ENCODE measurements around the gene UBE2K. TPM values are rescaled to one million over a fixed set of nuclear protein-coding genes. Genes with fewer than 3 reads are reported as not detected.
A peak's percentile ranks its signal among the peaks of the same experiment; 100 is the strongest.
"Not testable (repeated sequence)": the region's sequence is repeated elsewhere in the genome, so short reads cannot be mapped to it uniquely, and the experiment has no call there.

UBE2K gene
- total and polyA plus RNA-seq, 12 donors: 24.0 to 74.0 (median 56.5) TPM

- Histone ChIP-seq H3K4me1 (no peaks in the 10 kb centered on the region), H3K27ac (no peak overlapping the region), H3K36me3 (peaks cover 0 to 6% (median 0%) of the 10 kb centered on the region in 9 donors), H3K9me3 (no peaks in the 10 kb centered on the region), H3K4me3 (no peak overlapping the region), H3K27me3 (no peaks in the 10 kb centered on the region)
- intact Hi-C loops (cut with DNase I): loop anchor here in 1 of 10 donors (10.0 kb wide), 1 partner anchor 185 kb away; no protein-coding TSS in a partner anchor
- no peak for TF ChIP-seq CTCF (IDR thresholded peaks at IDR 0.05)
- ATAC-seq (no peak), DNase-seq (no peak)
- 78 to 79% methylated on average over 2 of the region's 2 CpGs for WGBS, 2 donors
Observed at GRCh38 chr4:39649639-39650265, 48.2 kb upstream of the UBE2K start.

- intact Hi-C loops (cut with DNase I); DNase-seq; ATAC-seq; H3K9me3 ChIP-seq; H3K36me3 ChIP-seq; H3K27me3 ChIP-seq; H3K27ac ChIP-seq; H3K4me3 ChIP-seq; H3K4me1 ChIP-seq: not testable (repeated sequence)
- WGBS, 2 donors: 93 to 96% methylated on average over 4 of the region's 4 CpGs
Observed at GRCh38 chr4:39651586-39651985, 46.4 kb upstream of the UBE2K start.

GRCh38 chr4:39655211-39655610 is 42.7 kb upstream of the UBE2K start:
- Histone ChIP-seq H3K36me3 (no peaks in the 10 kb centered on the region), H3K4me1 (no peaks in the 10 kb centered on the region), H3K9me3 (no peaks in the 10 kb centered on the region), H3K4me3 (no peak overlapping the region), H3K27me3 (no peaks in the 10 kb centered on the region), H3K27ac (no peak overlapping the region)
- TF ChIP-seq CTCF (IDR thresholded peaks at IDR 0.05): no peak
- ATAC-seq (no peak), DNase-seq (no peak)
- intact Hi-C loops (cut with DNase I): no loop called here

- DNase-seq (no peak), ATAC-seq (peak in 3 of 8 donors; percentile 46 to 67 (median 56))
- 83 to 92% methylated on average over 3 of the region's 3 CpGs for WGBS, 2 donors
- intact Hi-C loops (cut with DNase I): no loop called here
- H3K9me3 ChIP-seq: no peaks in the 10 kb centered on the region
- no peaks in the 10 kb centered on the region for H3K27me3 ChIP-seq
- no peak overlapping the region for H3K4me3 ChIP-seq
- no peaks in the 10 kb centered on the region for H3K4me1 ChIP-seq
- no peaks in the 10 kb centered on the region for H3K36me3 ChIP-seq
- no peak for TF ChIP-seq CTCF (IDR thresholded peaks at IDR 0.05)
- no peak overlapping the region for H3K27ac ChIP-seq
Observed at GRCh38 chr4:39655876-39656275, 42.1 kb upstream of the UBE2K start.

GRCh38 chr4:39656638-39657037 is 41.3 kb upstream of the UBE2K start:
- H3K4me3 ChIP-seq; H3K27me3 ChIP-seq; H3K4me1 ChIP-seq; ATAC-seq; H3K36me3 ChIP-seq; H3K27ac ChIP-seq; H3K9me3 ChIP-seq; DNase-seq; intact Hi-C loops (cut with DNase I): not testable (repeated sequence)
- WGBS, 2 donors: 90 to 92% methylated on average over 5 of the region's 5 CpGs

Data from heart right ventricle (tissue), 16 donors.